GM13977 (cell line): ENCODE results near the gene TBCB.
"Not testable (repeated sequence)": the region's sequence is repeated elsewhere in the genome, so short reads cannot be mapped to it uniquely, and the experiment has no call there.

Source experiments
- DNase-seq: peaks from one replicate; pipeline ENCODE4 v3.0.0; 2012; ENCODE audit warnings: low spot score
- CTCF ChIP-seq: IDR thresholded peaks from 2 replicates; pipeline ENCODE4 v1.5.1; 2012; ENCODE audit warnings: mild to moderate bottlenecking, control low read depth; ENCODE audit not compliant: insufficient read depth; ENCODE audit errors: extremely low read depth, missing control alignments
- in situ Hi-C: fragments of 300-500 bp; cut with MboI; formaldehyde crosslinking; loops from one replicate; pipeline ENCODE4 v1.12.0; 2022; ENCODE audit warnings: low sequenced_read_pairs, low pct_unique_long_range_greater_than_20kb, mixed read lengths, inconsistent platforms; ENCODE audit not compliant: unreplicated experiment

TBCB gene

DNA sequence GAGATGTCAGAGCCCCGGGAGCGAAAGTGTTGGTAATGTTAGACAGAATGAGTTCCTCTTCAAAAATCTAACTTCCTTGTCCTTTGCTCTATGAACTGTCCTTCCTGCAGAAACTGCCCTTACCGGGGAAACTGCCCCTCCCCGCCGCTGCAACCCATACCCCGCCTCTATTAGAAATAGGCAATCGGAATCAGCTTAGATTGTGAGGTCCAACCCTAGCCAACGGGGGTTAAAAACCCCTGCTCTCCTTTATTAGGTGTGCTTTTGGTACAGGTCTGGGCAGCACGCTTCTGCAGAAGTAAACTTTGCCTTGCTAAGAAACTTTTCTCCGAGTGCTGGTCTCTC is 13.1 kb downstream of the TBCB start:
- in situ Hi-C loops = loop anchor here (10.0 kb wide), 1 partner anchor 46 kb away; no protein-coding TSS in a partner anchor
- DNase-seq = no peak
- TF ChIP-seq CTCF = no peak

GRCh38 chr19:36131221-36131620 is 16.0 kb downstream of the TBCB start:
- in situ Hi-C loops, DNase-seq: not testable (repeated sequence)

- DNase-seq, in situ Hi-C loops: not testable (repeated sequence)
These were observed 19.6 kb downstream of the TBCB start for GRCh38 chr19:36134867-36135266.

GRCh38 chr19:36136964-36137686 is 21.9 kb downstream of the TBCB start:
- TF ChIP-seq CTCF = no peak
- DNase-seq = no peak
- in situ Hi-C loops = no loop called here

GRCh38 chr19:36139120-36139472 is 23.8 kb downstream of the TBCB start:
- in situ Hi-C loops = no loop called here
- DNase-seq = no peak
- TF ChIP-seq CTCF = no peak

GRCh38 chr19:36139473-36140303 is 24.4 kb downstream of the TBCB start, which contains the start of gene CAPNS1:
TSS of gene CAPNS1 (plus strand) at chr19:36140066. CDS start at chr19:36141012, 946 bp downstream.
- TF ChIP-seq CTCF = no peak
- in situ Hi-C loops = no loop called here
- peak; percentile 98 for DNase-seq

GRCh38 chr19:36140304-36141038 is 25.2 kb downstream of the TBCB start:
- peak; percentile 90 for DNase-seq
- in situ Hi-C loops = no loop called here
- TF ChIP-seq CTCF = no peak
